ENCODE data around the gene ADAMTS4. TPM values are rescaled to one million over a fixed set of nuclear protein-coding genes. Genes with fewer than 3 reads are reported as not detected.

The ADAMTS4 gene
- total and polyA plus RNA-seq, 9 of the 15 experiments (the other 6 are each of a cell fraction or from before 2014, with no cell fraction given), result 0.07 to 3.7 (median 0.41) TPM

GRCh38 chr1:161225534-161226319 is 26.9 kb upstream of the ADAMTS4 start, which contains the start of gene TOMM40L (continued):
- TF ChIP-seq GATA2 (CRISPR knock-in tag; IDR thresholded peaks at IDR 0.05) (no peak), E2F4 (CRISPR knock-in tag; IDR thresholded peaks at IDR 0.05; ENCODE audit: low read depth) (no peak), EHMT2 (IDR thresholded peaks at IDR 0.05) (peak; percentile 67; the same call in 1 of the 2 replicates), SIN3A (IDR thresholded peaks at IDR 0.05; ENCODE audit: borderline replicate concordance in 2 of 2, control insufficient read depth in 1 of 2, low read depth in 2 of 2, low read length in 2 of 2) (peak in 1 of 2 experiments; percentile 63; a peak in 1 of 4 replicates), ZNF41 (CRISPR knock-in tag; conservative IDR thresholded peaks at IDR 0.05) (no peak), EP300 (IDR thresholded peaks at IDR 0.05; ENCODE audit: low read length) (no peak), SIX5 (IDR thresholded peaks at IDR 0.05; ENCODE audit: borderline replicate concordance in 1 of 2, insufficient read depth in 1 of 2, low read depth in 1 of 2, low read length in 2 of 2) (peak; percentile 40 to 56; a peak in 3 of 4 replicates), ZC3H8 (IDR thresholded peaks at IDR 0.05) (no peak), SP2 (IDR thresholded peaks at IDR 0.05; ENCODE audit: extremely low read depth, low read depth, low read length, poor library complexity, severe bottlenecking) (peak; percentile 69)
